Activated CD8-positive, alpha-beta T cell treated with anti-CD3 and anti-CD28 coated beads for 36 hours (primary cell): ENCODE measurements around the gene MGA. TPM values are rescaled to one million over a fixed set of nuclear protein-coding genes. Genes with fewer than 3 reads are reported as not detected.

Experiments
- ATAC-seq: fragments of 200-7000 bp; cut with Tn5 transposase; one replicate; pipeline ENCODE4 v1.10.0; 2021; ENCODE audit warnings: mild to moderate bottlenecking, moderate library complexity
- CTCF ChIA-PET: fragments of 350-600 bp; sonication (Branson Sonifier 250); formaldehyde crosslinking; loops from one replicate; lab custom pipeline; 2021; ENCODE audit warnings: antibody characterized with exemption; lab: Charles Lee
- POLR2A ChIA-PET: fragments of 350-600 bp; sonication (Branson Sonifier 250); formaldehyde crosslinking; loops from one replicate; lab custom pipeline; 2021; ENCODE audit warnings: antibody characterized with exemption; lab: Charles Lee
- DNase-seq: peaks from one replicate; pipeline ENCODE4 v3.0.0-alpha.2; 2020
- H3K27ac Mint-ChIP-seq: one replicate; pipeline ENCODE4 v1.8.0; 2021; ENCODE audit warnings: mild to moderate bottlenecking, mixed read lengths
- H3K27me3 Mint-ChIP-seq: one replicate; pipeline ENCODE4 v1.8.0; 2021; ENCODE audit warnings: mixed read lengths
- H3K36me3 Mint-ChIP-seq: one replicate; pipeline ENCODE4 v1.8.0; 2021; ENCODE audit warnings: low read depth, mixed read lengths
- H3K4me1 Mint-ChIP-seq: one replicate; pipeline ENCODE4 v1.8.0; 2021; ENCODE audit warnings: low read depth, mixed read lengths
- H3K4me3 Mint-ChIP-seq: one replicate; pipeline ENCODE4 v1.8.0; 2021; ENCODE audit warnings: mild to moderate bottlenecking, moderate library complexity, mixed read lengths
- H3K9me3 Mint-ChIP-seq: one replicate; pipeline ENCODE4 v1.8.0; 2021; ENCODE audit warnings: mixed read lengths
- intact Hi-C: fragments of 100-400 bp; cut with micrococcal nuclease; formaldehyde crosslinking; loops from one replicate; pipeline ENCODE4 v1.10.0; 2022
- total RNA-seq, 2 experiments: library from RNA; stranded (reverse); gene quantifications; one replicate each; pipeline ENCODE4 v1.2.3, GENCODE V29; 2021
- TF ChIP-seq, protein P1 (sequence below): fragments of 200-600 bp; IDR thresholded peaks from one replicate; pipeline ENCODE4 v1.8.0; 2022; ENCODE audit warnings: antibody characterized with exemption, mild to moderate bottlenecking

The MGA gene
- total RNA-seq, 2 experiments from 2014 or later: 30.7 to 32.6 TPM

DNA sequence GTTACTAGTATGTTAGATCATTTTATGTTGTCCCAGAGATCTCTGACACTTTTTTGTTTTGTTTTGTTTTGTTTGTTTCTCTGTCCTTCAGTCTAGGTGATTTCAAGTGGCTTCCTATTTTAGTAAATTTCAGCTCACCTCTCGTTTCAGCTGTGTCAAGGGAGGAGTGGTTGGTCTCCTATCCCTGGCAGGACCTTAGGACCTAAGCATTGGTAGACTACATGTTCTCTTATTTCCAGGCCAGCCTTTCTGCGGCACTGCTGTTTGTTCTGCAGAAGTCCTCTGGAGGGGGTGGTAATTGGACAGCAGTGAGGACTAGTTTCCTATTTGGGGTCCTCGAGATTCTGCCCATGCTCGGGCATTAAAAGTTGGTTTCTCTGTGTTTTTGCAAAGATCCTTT lies 31.8 kb downstream of the MGA start:
- no peak for DNase-seq
- H3K27ac Mint-ChIP-seq: peak overlapping the region; percentile 89
- peaks cover 13% of the 10 kb centered on the region for H3K36me3 Mint-ChIP-seq
- intact Hi-C loops: no loop called here
- CTCF ChIA-PET: interaction anchor here (1.1 kb wide), 1 partner anchor 82 kb away, joined by 3 read pairs; the partner anchor contains the start of gene MAPKBP1
- H3K4me1 Mint-ChIP-seq: peaks cover 68% of the 10 kb centered on the region
- no peak for ATAC-seq
- TF ChIP-seq, protein P1, sequence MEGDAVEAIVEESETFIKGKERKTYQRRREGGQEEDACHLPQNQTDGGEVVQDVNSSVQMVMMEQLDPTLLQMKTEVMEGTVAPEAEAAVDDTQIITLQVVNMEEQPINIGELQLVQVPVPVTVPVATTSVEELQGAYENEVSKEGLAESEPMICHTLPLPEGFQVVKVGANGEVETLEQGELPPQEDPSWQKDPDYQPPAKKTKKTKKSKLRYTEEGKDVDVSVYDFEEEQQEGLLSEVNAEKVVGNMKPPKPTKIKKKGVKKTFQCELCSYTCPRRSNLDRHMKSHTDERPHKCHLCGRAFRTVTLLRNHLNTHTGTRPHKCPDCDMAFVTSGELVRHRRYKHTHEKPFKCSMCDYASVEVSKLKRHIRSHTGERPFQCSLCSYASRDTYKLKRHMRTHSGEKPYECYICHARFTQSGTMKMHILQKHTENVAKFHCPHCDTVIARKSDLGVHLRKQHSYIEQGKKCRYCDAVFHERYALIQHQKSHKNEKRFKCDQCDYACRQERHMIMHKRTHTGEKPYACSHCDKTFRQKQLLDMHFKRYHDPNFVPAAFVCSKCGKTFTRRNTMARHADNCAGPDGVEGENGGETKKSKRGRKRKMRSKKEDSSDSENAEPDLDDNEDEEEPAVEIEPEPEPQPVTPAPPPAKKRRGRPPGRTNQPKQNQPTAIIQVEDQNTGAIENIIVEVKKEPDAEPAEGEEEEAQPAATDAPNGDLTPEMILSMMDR: no peak
- H3K9me3 Mint-ChIP-seq: no peaks in the 10 kb centered on the region
- POLR2A ChIA-PET: no interaction called here
- H3K27me3 Mint-ChIP-seq: no peaks in the 10 kb centered on the region
- peak overlapping the region; percentile 60 for H3K4me3 Mint-ChIP-seq

DNA sequence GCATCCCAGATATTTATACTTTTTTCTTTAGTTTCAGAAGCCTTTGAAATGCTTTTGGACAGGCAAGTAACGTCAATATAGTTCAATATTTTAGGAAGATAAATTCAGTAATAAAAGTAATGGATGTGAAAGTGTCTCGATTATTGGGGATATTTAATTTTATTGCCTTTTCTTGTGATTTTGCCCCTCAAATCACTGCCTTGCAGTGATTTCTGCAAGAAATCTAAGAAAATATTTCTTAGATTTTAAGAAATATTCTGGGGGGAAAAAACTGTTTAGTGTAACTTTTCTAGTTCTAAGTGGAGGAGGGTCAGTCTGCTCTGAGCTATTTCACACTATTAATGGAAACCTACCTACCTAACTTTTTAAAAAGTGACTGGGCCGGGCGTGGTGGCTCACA lies 33.6 kb downstream of the MGA start:
- no peaks in the 10 kb centered on the region for H3K27me3 Mint-ChIP-seq
- H3K4me3 Mint-ChIP-seq: no peak overlapping the region
- intact Hi-C loops: no loop called here
- ATAC-seq (no peak), DNase-seq (no peak)
- TF ChIP-seq, protein P1: no peak
- ChIA-PET CTCF (interaction anchor here (1.0 kb wide), 1 partner anchor 117 kb away, joined by 4 read pairs; no protein-coding TSS in a partner anchor), POLR2A (interaction anchor here (0.8 kb wide), 1 partner anchor 8 kb away, joined by 3 read pairs; no protein-coding TSS in a partner anchor)
- no peak overlapping the region for H3K27ac Mint-ChIP-seq
- H3K36me3 Mint-ChIP-seq: peaks cover 13% of the 10 kb centered on the region
- peaks cover 58% of the 10 kb centered on the region for H3K4me1 Mint-ChIP-seq
- no peaks in the 10 kb centered on the region for H3K9me3 Mint-ChIP-seq

DNA sequence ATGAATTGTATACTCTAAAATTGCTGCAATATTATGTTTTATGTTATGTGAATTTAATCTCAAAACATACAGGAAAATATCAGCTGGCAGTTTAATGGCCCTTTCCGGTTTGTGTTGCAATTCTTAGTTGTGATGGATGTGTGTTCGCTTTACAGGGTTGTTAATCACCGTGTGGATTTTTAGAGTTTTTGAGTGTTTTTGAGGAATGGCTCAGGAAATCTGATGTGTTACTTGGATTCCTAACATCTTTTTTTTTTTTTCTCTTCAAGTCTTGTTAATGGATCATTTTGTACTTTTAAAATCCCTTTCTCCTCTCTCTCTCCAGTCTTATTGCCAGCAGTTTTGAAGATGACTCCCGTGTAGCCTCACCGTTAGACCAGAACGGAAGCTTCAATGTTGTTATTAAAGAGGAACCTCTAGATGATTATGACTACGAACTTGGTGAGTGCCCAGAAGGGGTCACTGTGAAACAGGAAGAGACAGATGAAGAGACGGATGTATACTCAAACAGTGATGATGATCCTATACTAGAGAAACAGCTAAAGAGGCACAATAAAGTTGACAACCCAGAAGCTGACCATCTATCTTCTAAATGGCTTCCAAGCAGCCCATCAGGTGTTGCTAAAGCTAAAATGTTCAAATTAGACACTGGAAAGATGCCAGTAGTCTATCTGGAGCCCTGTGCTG lies 35.7 kb downstream of the MGA start:
- Mint-ChIP-seq H3K9me3 (no peaks in the 10 kb centered on the region), H3K4me3 (peak overlapping the region; percentile 7), H3K27me3 (no peaks in the 10 kb centered on the region), H3K27ac (peak overlapping the region; percentile 82), H3K4me1 (peaks cover 47% of the 10 kb centered on the region), H3K36me3 (peaks cover 23% of the 10 kb centered on the region)
- DNase-seq (peak; percentile 75), ATAC-seq (peak; percentile 96)
- CTCF ChIA-PET: interaction anchor here (0.8 to 2.1 kb wide), 20 partner anchors 8 to 209 kb away, joined by 3 to 11 read pairs (median 3); partner anchors contain the start of gene MAPKBP1
- TF ChIP-seq, protein P1: peak; percentile 49
- POLR2A ChIA-PET: interaction anchor here (0.5 to 1.1 kb wide), 2 partner anchors 9 to 76 kb away, joined by 3 to 5 read pairs; no protein-coding TSS in a partner anchor
- intact Hi-C loops: no loop called here

DNA sequence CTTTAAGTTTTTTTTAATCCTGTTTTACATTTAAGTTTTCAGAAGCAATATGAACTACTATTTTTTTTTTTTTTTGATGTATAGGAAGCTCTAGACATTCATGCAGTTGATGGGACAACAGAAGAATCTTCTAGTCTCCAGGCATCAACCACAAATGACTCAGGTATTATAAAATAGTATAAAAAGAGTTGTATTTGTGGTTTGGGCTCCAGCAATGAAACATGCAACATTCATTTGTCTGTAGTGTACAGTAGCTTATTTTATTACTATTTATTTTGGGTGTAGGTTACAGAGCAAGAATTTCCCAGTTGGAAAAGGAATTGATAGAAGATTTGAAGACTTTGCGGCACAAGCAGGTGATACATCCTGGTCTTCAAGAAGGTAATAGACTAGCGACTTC lies 38.6 kb downstream of the MGA start:
- TF ChIP-seq, protein P1: no peak
- H3K27ac Mint-ChIP-seq: no peak overlapping the region
- H3K4me1 Mint-ChIP-seq: peaks cover 30% of the 10 kb centered on the region
- no peaks in the 10 kb centered on the region for H3K27me3 Mint-ChIP-seq
- ATAC-seq (no peak), DNase-seq (no peak)
- ChIA-PET POLR2A (interaction anchor here (0.6 kb wide), 1 partner anchor 20 kb away, joined by 3 read pairs; no protein-coding TSS in a partner anchor), CTCF (interaction anchor here (0.6 kb wide), 1 partner anchor 124 kb away, joined by 3 read pairs; no protein-coding TSS in a partner anchor)
- H3K36me3 Mint-ChIP-seq: peaks cover 38% of the 10 kb centered on the region
- H3K9me3 Mint-ChIP-seq: no peaks in the 10 kb centered on the region
- intact Hi-C loops: no loop called here
- no peak overlapping the region for H3K4me3 Mint-ChIP-seq

DNA sequence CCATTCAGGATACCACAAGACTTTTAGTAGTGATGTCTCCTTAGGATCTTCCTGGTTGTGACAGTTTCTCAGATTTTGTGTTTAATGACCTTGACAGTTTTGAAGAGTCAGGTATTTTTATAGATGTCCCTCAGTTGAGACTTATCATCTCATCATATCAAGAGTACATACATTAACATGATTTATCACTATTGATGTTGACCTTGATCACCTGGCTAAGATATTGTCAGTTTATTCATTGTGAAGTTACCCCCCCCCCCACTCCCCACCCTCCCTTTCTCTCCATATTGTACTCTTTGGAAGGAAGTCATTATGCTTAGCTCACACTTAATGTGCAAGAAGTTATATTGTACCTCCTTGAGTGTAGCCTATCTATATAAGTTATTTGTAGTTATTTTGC lies 42.9 kb downstream of the MGA start:
- no peak overlapping the region for H3K27ac Mint-ChIP-seq
- ChIA-PET POLR2A (no interaction called here), CTCF (no interaction called here)
- no peak overlapping the region for H3K4me3 Mint-ChIP-seq
- H3K4me1 Mint-ChIP-seq: peaks cover 11% of the 10 kb centered on the region
- H3K9me3 Mint-ChIP-seq: no peaks in the 10 kb centered on the region
- H3K36me3 Mint-ChIP-seq: peaks cover 29% of the 10 kb centered on the region
- no peak for DNase-seq
- intact Hi-C loops: no loop called here
- H3K27me3 Mint-ChIP-seq: no peaks in the 10 kb centered on the region
- no peak for ATAC-seq
- TF ChIP-seq, protein P1: no peak
